HG02642 (cell line): Measurements from ENCODE around the gene ATP8A2.

Experiments
- ATAC-seq: cut with Tn5 transposase; IDR thresholded peaks from one replicate; pipeline ENCODE4 v1.9.1; 2021; ENCODE audit warnings: mild to moderate bottlenecking; ENCODE audit not compliant: unreplicated experiment, poor library complexity

Gene ATP8A2

DNA sequence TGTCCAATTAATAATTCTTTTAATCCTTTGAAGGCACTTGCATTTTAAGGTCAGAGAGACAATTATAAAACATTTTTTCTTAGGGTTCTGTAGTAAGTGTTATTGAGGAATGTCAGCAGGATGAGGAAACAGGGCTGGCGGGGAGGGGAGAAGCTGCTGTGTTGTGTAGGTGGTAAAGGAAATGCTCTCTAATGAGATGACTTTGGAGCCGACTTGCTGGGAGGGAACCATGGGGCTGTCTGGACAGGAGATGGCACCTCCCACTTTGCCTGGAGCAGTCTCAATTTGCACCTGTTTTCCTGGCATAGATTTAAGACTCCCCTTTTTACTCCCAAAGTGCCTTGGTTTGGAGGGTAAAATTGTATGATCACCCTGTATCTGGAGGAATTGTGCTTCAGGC lies 230.4 kb downstream of the ATP8A2 start:
- ATAC-seq, result no peak

DNA sequence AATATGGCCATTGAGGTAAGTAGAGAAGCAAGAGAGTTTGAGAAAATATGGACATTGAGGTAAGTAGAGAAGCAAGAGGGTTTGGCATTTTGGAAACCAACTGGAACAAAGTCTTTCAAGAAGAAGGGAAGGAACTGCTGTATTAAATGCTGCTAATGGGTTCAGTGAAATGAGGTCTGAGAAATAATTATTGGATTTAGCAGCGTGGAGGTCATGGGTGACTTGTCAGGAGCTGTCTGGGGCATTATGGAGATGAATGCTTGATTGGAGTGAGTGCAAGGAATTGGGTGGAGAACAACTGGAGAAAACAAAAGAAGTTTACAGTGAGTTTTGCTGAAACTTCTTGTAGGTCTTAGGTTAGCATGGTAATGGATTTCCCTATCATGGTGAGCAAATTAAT lies 232.3 kb downstream of the ATP8A2 start:
- ATAC-seq, result no peak

DNA sequence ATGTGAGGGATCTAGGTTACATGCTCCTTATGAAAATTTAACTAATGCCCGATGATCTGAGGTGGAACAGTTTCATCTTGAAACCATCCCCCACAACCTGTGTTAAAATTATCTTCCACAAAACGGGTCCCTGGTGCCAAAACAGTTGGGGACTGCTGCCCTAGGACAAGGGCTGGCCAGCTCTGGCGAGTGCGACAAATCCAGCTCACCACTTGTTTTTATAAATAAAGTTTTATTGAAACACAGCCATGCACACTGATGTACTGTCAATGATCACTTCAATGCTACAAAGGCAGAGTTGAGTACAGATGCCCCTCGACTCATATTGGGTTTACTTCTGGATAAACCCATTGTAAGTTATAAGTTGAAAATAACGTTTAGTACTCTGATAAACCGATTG lies 235.3 kb downstream of the ATP8A2 start:
- no peak for ATAC-seq

DNA sequence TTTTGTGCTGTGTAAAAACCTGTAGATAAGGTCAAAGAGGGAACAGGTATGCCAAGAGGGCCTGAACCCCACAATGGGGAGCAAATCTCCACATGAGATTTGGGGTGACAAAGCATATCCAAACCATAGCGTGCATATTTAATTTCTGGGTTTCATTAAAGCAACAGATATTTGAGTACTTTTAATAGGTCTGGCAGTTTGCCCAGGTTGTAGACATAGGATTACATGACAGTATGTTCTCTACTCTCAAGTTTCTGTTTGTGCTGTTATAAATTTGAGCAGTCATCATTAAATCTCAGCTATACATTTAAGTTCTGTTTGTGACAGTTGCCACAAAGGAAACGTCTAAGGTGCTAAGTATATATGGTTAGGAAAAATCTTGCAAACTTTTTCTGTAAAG lies 236.4 kb downstream of the ATP8A2 start:
- no peak for ATAC-seq

DNA sequence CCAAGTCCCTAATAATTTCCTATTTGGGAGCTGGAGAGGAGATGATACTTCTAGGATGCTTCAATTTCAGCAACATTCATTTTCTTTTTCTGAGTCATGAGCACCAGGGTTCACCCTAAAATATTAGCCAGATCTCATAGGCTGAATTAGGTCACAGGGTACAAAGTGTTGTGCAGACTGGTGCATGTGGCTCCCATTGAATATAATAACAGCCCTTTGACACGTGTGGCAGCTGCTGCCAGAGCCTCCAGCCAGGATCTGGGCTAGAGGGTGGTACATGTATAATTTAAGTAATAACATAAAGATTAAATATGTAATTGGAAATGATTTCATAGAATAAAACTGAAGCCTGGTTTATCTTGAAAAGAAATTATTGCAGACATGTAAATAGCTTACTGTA lies 244.9 kb downstream of the ATP8A2 start:
- no peak for ATAC-seq

DNA sequence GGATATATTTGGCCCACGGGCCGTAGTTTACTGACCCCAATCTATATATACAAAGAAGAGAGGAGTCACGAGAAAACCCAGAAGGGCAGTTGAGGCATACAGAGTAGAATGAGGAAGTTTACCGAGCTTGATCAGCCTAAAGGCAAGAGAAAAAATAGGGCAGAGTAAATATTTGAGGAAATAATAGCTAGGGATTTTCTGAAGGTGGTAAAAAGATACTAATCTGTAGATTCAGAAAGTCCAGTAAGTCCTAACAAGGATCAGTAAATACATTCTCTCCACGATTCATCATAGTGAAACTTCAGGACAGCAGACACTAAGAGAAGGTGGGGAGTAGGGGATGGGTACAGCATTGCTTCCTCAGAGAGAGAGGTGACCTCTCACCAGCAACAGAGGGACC lies 248.1 kb downstream of the ATP8A2 start:
- no peak for ATAC-seq

- ATAC-seq, result no peak
Observed at GRCh38 chr13:25625414-25625813, 253.6 kb downstream of the ATP8A2 start.

DNA sequence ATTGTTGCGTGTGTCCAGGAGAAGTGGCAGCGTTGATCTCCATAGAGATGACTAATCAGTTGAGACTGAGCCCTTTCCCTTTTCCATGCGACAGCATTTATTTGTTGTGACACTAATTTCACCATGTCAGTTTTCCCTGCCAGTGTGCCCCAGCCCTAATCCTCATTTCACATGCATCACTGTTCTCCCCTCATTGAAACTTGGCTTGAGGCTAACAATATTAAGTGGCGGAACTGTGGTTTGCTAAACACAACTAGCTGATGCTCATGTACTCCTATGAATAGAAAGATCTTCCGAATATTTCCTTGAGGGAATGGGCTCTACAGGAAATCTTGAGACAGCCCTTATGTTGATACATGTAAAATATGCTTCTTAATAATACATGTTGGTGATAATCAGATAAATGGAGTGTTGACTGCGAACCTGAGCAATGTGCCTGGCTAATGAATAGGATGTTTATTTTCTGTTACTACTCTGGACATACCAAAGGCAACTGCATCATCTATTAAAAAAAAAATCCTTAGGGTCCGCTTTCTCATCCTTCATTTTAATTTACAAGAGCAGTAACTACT lies 258.6 kb downstream of the ATP8A2 start:
- ATAC-seq, result no peak

GRCh38 chr13:25632166-25632888 lies 260.6 kb downstream of the ATP8A2 start:
- ATAC-seq, result no peak

DNA sequence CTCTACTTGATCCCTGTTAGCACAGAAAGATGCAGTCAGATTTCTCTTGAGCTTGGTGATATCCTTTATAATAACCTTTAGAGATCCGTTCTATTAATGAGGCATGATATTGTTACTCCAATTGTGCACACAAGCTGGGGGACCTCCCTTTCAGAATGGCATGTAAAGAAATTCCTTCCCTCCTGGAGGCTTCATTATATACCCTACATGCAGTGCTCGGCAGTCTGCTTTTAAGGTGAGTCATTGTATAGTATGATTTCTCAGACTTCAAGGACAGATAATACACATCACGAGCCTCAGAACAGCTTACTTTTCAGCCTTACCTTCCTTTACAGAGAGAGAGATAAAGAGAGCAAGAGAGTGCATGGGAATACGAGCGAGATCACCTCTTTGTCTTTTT lies 261.3 kb downstream of the ATP8A2 start:
- no peak for ATAC-seq

GRCh38 chr13:25645681-25646080 lies 273.9 kb downstream of the ATP8A2 start:
- ATAC-seq, result no peak

GRCh38 chr13:25649001-25649633 lies 277.3 kb downstream of the ATP8A2 start:
- no peak for ATAC-seq

DNA sequence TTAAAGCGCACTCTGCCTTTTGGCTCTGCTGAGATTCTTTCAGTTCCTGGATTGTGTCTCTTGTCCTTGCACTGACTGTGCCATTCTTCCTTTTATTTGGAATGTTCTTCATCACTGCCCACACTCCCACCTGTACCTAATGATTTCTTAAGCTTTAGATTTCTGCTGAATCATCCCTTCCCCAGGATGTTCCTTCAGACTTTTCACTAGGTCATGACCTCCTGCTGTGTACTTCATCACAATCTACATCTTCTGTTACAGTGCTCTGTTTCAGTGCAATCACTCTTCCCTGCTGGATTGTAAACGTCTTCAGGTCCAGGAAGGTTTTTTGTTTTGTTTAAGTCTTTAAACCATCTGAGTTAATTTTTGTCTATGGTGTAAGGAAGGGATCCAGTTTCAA lies 281.0 kb downstream of the ATP8A2 start:
- ATAC-seq, result no peak

GRCh38 chr13:25654322-25654721 lies 282.5 kb downstream of the ATP8A2 start:
- no peak for ATAC-seq

- ATAC-seq, result no peak
Observed at GRCh38 chr13:25657157-25657556, 285.4 kb downstream of the ATP8A2 start.

DNA sequence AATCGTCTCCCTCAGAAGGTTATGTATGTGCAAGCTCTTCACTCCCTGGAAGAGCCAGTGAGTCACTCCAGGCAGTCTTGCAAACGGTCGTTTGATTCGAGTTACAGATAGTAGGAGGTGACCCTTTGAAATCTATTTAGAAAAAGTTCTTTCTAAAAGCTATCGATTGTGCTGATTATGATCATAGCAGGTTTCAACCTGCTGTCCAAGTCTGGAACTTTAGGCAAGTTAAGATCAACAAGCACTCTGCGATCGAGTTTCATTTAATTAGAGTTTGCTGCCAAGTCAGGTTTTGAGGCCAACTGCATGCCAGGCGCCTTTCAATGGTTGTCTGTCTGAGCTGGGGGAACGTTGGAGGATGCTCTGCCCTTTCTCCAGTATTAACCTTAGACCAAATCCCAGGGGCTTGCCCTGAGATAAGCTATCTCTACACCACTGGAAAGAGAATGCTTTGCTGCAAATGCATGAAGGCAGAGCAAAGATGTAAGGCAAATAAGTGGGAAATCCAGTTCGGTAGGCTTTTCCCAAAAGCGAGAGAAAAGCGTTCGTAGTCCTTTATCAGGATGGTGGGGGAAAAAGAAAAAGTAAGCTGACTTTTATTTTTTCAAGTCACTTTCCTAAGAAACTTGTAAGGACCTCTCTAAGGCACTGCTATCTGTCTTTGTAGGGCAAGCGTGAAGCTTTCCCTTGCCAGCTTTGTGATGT lies 287.5 kb downstream of the ATP8A2 start:
- ATAC-seq, result no peak

- ATAC-seq, result no peak
Observed at GRCh38 chr13:25660996-25661395, 289.2 kb downstream of the ATP8A2 start.

DNA sequence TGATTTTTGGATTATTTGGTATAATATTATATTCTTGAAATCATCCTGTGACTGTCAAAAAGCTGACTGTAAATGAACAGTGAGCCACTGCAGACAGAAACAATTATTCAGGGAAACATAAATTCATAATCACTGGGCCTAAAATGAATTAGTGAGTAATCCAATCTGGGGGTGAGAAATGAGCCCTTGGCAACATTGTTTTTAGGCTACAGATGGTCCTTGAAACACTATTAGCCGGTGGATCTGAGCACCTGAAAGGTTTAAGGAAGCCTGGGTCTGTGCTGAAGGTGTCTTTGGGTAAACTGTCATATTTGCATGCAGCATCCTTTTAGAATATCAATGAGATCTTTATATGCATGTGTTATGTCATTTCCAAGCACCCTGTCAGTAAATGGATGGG lies 290.7 kb downstream of the ATP8A2 start:
- ATAC-seq, result no peak

DNA sequence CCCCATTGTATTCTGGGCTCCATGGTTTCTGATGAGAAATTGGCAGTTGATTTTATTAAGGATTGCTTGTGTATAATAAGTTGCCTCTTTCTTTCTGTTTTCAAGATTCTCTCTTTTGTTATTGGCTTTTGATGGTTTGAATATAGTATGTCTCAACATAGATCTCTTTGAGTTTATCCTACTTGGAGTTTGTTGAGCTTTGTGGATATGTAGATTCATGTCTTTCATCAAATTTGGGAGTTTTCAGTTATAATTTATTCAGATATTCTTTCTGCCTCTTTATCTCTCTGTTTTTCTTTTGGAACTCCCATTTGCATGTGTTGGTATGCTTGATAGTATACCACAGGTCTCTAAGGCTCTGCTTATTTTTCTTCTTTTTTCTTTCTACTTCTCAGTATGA lies 296.6 kb downstream of the ATP8A2 start:
- no peak for ATAC-seq

GRCh38 chr13:25673711-25674110 lies 301.9 kb downstream of the ATP8A2 start:
- ATAC-seq, result no peak

DNA sequence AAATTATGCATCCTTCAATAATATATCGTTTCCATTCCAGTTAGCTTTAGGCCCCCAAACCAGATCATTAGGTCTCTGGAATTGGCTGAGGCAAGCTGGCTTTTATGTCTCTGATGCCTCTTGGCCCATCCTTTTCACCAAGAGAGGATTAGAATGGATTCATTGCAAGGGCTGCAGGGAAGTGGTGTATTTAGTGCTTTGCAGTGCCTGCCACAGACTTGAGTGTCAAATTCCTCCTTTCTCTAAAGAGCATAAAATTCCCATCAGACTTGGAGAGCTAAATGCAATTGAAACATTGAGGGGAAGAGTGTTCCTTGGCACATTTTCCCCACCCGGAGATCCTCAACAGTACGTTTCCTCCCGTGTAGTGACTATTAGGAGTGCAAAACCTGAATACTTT lies 302.6 kb downstream of the ATP8A2 start:
- ATAC-seq, result no peak
